HepG2 (cell line): Measurements from ENCODE around the gene CAPS. TPM values are rescaled to one million over a fixed set of nuclear protein-coding genes. Genes with fewer than 3 reads are reported as not detected.

Experiments
- ARID2 ChIP-seq: sonication (generic); formaldehyde crosslinking; IDR thresholded peaks from 2 replicates; pipeline ENCODE4 v1.8.1; 2022; ENCODE audit warnings: mild to moderate bottlenecking, missing genetic modification reagents, borderline replicate concordance
- CSRNP2 ChIP-seq: sonication (generic); formaldehyde crosslinking; conservative IDR thresholded peaks from 2 replicates; pipeline ENCODE4 v1.8.0; 2022; ENCODE audit warnings: low read depth, missing genetic modification reagents
- FOSL2 ChIP-seq: sonication (generic); formaldehyde crosslinking; IDR thresholded peaks from 2 replicates; pipeline ENCODE4 v1.4.0; 2020; ENCODE audit warnings: missing genetic modification reagents
- FOXM1 ChIP-seq: sonication (generic); formaldehyde crosslinking; IDR thresholded peaks from 2 replicates; pipeline ENCODE4 v1.5.0; 2020; ENCODE audit warnings: missing genetic modification reagents
- HOXA7 ChIP-seq: sonication (generic); formaldehyde crosslinking; IDR thresholded peaks from 2 replicates; pipeline ENCODE4 v1.8.1; 2022; ENCODE audit warnings: mild to moderate bottlenecking, missing genetic modification reagents, moderate library complexity
- IKZF1 ChIP-seq: fragments of 450-650 bp; IDR thresholded peaks from 2 replicates; pipeline ENCODE4 v1.7.1; 2016
- LCORL ChIP-seq, 2 experiments: fragments of 450-650 bp in 1 of 2; sonication (generic) in 1 of 2; formaldehyde crosslinking in 1 of 2; IDR thresholded peaks; 2 replicates each; pipeline versions ENCODE4 v1.5.0 to v1.6.1; 2017 to 2020; ENCODE audit warnings: antibody characterized with exemption in 1 of 2, missing genetic modification reagents in 1 of 2
- NKX3-1 ChIP-seq: sonication (generic); formaldehyde crosslinking; IDR thresholded peaks from 2 replicates; pipeline ENCODE4 v1.5.0; 2020; ENCODE audit warnings: missing genetic modification reagents
- RORA ChIP-seq: sonication (generic); formaldehyde crosslinking; IDR thresholded peaks from 2 replicates; pipeline ENCODE4 v1.5.0; 2020; ENCODE audit warnings: mild to moderate bottlenecking, missing genetic modification reagents, moderate library complexity
- SMARCE1 ChIP-seq: fragments of 450-650 bp; IDR thresholded peaks from 2 replicates; pipeline ENCODE4 v1.6.1; 2017; ENCODE audit warnings: borderline replicate concordance
- SP1 ChIP-seq, 2 experiments: fragments of 450-650 bp in 1 of 2; sonication (generic) in 1 of 2; formaldehyde crosslinking in 1 of 2; IDR thresholded peaks; 2 replicates each; pipeline versions ENCODE4 v1.4.0 to v1.6.1; 2016 to 2020; ENCODE audit warnings: missing genetic modification reagents in 1 of 2
- ZMAT3 ChIP-seq: sonication (generic); formaldehyde crosslinking; conservative IDR thresholded peaks from 2 replicates; pipeline ENCODE4 v1.7.0; 2021; ENCODE audit warnings: missing genetic modification reagents
- ZNF383 ChIP-seq: sonication (generic); formaldehyde crosslinking; IDR thresholded peaks from 2 replicates; pipeline ENCODE4 v1.4.0; 2020; ENCODE audit warnings: missing genetic modification reagents, mild to moderate bottlenecking, borderline replicate concordance
- ZNF468 ChIP-seq: sonication (generic); formaldehyde crosslinking; IDR thresholded peaks from 2 replicates; pipeline ENCODE4 v1.8.0; 2022; ENCODE audit warnings: mild to moderate bottlenecking, moderate library complexity, missing genetic modification reagents
- ZNF512 ChIP-seq: sonication (generic); formaldehyde crosslinking; IDR thresholded peaks from 2 replicates; pipeline ENCODE4 v1.4.0; 2020; ENCODE audit warnings: mild to moderate bottlenecking, missing genetic modification reagents
- ZNF549 ChIP-seq: sonication (generic); formaldehyde crosslinking; IDR thresholded peaks from 2 replicates; pipeline ENCODE4 v1.5.0; 2020; ENCODE audit warnings: missing genetic modification reagents
- ZNF816 ChIP-seq: sonication (generic); formaldehyde crosslinking; IDR thresholded peaks from 2 replicates; pipeline ENCODE4 v1.8.0; 2022; ENCODE audit warnings: missing genetic modification reagents, mild to moderate bottlenecking, borderline replicate concordance
- ZNF839 ChIP-seq: sonication (generic); formaldehyde crosslinking; IDR thresholded peaks from 2 replicates; pipeline ENCODE4 v1.4.0; 2020; ENCODE audit warnings: missing genetic modification reagents, mild to moderate bottlenecking, borderline replicate concordance
- ZSCAN20 ChIP-seq: sonication (generic); formaldehyde crosslinking; IDR thresholded peaks from 2 replicates; pipeline ENCODE4 v1.4.0; 2020; ENCODE audit warnings: missing genetic modification reagents, mild to moderate bottlenecking, borderline replicate concordance
- polyA plus RNA-seq, 8 experiments: library from polyadenylated mRNA; depleted of rRNA in 3 of 8; stranded (reverse) in 7 of 8; unstranded in 1 of 8; fragments of >200 nt; fragmentation: Illumina TruSeq in 4 of 8; extraction: Trizol in 4 of 8; gene quantifications; 2 replicates each; pipeline versions ENCODE4 v1.2.1 to v1.2.3, GENCODE V29; 2011 to 2016; ENCODE audit warnings: low read depth in 4 of 8, missing spikeins in 1 of 8, mixed read lengths in 1 of 8; ENCODE audit not compliant: insufficient read depth in 1 of 8
- total RNA-seq, 5 experiments: library from RNA; depleted of rRNA; stranded (reverse); fragments of >200 nt; fragmentation: Illumina TruSeq; extraction: Trizol; gene quantifications; 2 replicates each; pipeline ENCODE4 v1.2.3, GENCODE V29; 2016; ENCODE audit warnings: low read depth in 1 of 5
- TF ChIP-seq, protein P1 (sequence below): sonication (generic); formaldehyde crosslinking; IDR thresholded peaks from 2 replicates; pipeline ENCODE4 v1.8.0; 2022; ENCODE audit warnings: mild to moderate bottlenecking, missing genetic modification reagents; ENCODE audit not compliant: insufficient replicate concordance
- TF ChIP-seq, protein P2 (sequence below): sonication (generic); formaldehyde crosslinking; IDR thresholded peaks from 2 replicates; pipeline ENCODE4 v1.5.1; 2020; ENCODE audit warnings: missing genetic modification reagents, mild to moderate bottlenecking, borderline replicate concordance
- TF ChIP-seq, protein P3 (sequence below): sonication (generic); formaldehyde crosslinking; IDR thresholded peaks from 2 replicates; pipeline ENCODE4 v1.5.0; 2020; ENCODE audit warnings: missing genetic modification reagents, mild to moderate bottlenecking, borderline replicate concordance

Gene CAPS
- total and polyA plus RNA-seq, 2 of the 13 experiments (the other 11 are each of a cell fraction or from before 2014, with no cell fraction given): 3.1 TPM

DNA sequence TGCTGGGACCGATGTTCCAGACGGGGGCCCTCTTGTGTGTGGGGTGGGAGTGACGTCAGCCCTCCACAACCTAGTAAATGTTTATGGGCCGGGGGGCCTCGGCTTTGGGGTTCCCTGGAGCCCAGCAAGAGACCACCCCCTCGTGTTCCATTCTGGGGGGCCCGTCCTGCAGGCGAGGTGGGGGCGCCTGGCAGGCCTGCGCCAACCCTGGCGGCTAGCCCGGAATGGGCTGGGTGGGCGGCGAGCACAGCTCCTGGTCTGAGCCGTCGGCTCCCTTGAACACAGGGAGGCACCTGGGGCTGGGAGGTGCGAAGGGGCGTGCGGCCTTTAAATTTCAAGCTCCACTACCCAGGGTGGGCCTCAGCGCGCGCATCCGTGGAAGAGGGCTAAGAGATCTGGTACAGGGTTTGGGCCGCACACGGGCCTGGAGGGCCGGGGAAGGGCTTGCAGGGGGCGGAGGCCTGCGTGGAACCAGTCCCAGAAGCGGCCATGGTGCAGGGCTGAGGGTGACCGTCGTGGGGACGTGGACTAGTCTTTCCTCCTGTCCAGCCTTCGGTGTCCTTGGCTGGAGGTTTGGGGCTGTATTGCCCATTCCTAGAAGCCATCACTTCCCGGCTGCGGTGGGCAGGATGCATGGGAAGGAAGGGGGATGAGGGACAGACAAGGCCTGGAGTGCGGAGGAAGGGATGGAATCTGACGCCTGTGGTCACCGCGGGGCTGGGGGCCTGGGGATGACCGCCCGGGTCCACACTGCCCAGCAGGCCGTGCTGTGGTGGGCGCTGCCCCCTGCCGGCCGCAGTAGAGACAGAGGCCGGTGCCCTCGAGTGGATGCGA is 21.9 kb upstream of the CAPS start (continued):
- no peak for TF ChIP-seq ARID2
- TF ChIP-seq HOXA7: no peak
- TF ChIP-seq, protein P1, sequence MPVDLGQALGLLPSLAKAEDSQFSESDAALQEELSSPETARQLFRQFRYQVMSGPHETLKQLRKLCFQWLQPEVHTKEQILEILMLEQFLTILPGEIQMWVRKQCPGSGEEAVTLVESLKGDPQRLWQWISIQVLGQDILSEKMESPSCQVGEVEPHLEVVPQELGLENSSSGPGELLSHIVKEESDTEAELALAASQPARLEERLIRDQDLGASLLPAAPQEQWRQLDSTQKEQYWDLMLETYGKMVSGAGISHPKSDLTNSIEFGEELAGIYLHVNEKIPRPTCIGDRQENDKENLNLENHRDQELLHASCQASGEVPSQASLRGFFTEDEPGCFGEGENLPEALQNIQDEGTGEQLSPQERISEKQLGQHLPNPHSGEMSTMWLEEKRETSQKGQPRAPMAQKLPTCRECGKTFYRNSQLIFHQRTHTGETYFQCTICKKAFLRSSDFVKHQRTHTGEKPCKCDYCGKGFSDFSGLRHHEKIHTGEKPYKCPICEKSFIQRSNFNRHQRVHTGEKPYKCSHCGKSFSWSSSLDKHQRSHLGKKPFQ (CRISPR knock-in tag): no peak
- TF ChIP-seq SMARCE1: no peak
- TF ChIP-seq NKX3-1 (CRISPR knock-in tag): no peak
- TF ChIP-seq FOXM1 (CRISPR knock-in tag): no peak
- TF ChIP-seq FOSL2 (CRISPR knock-in tag): peak; percentile 29; the same call in 1 of the 2 replicates
- no peak for TF ChIP-seq CSRNP2
- TF ChIP-seq LCORL (IDR thresholded peaks at IDR 0.05): no peak
- TF ChIP-seq LCORL (CRISPR knock-in tag; IDR thresholded peaks at IDR 0.05): peak; percentile 74
- TF ChIP-seq ZNF468 (CRISPR knock-in tag): no peak
- TF ChIP-seq, protein P2, sequence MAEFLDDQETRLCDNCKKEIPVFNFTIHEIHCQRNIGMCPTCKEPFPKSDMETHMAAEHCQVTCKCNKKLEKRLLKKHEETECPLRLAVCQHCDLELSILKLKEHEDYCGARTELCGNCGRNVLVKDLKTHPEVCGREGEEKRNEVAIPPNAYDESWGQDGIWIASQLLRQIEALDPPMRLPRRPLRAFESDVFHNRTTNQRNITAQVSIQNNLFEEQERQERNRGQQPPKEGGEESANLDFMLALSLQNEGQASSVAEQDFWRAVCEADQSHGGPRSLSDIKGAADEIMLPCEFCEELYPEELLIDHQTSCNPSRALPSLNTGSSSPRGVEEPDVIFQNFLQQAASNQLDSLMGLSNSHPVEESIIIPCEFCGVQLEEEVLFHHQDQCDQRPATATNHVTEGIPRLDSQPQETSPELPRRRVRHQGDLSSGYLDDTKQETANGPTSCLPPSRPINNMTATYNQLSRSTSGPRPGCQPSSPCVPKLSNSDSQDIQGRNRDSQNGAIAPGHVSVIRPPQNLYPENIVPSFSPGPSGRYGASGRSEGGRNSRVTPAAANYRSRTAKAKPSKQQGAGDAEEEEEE (CRISPR knock-in tag): no peak; the same call in 1 of the 2 replicates
- TF ChIP-seq RORA (CRISPR knock-in tag): no peak
- TF ChIP-seq IKZF1: no peak
- no peak for TF ChIP-seq ZNF383 (CRISPR knock-in tag)
- TF ChIP-seq SP1 (IDR thresholded peaks at IDR 0.05): no peak
- no peak for TF ChIP-seq SP1 (CRISPR knock-in tag; IDR thresholded peaks at IDR 0.05)
- no peak for TF ChIP-seq ZSCAN20 (CRISPR knock-in tag)
- no peak for TF ChIP-seq ZNF512 (CRISPR knock-in tag)
- TF ChIP-seq ZNF839 (CRISPR knock-in tag): no peak
- TF ChIP-seq, protein P3, sequence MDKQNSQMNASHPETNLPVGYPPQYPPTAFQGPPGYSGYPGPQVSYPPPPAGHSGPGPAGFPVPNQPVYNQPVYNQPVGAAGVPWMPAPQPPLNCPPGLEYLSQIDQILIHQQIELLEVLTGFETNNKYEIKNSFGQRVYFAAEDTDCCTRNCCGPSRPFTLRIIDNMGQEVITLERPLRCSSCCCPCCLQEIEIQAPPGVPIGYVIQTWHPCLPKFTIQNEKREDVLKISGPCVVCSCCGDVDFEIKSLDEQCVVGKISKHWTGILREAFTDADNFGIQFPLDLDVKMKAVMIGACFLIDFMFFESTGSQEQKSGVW: no peak
- no peak for TF ChIP-seq ZNF816 (CRISPR knock-in tag)
- TF ChIP-seq ZNF549: no peak
- TF ChIP-seq ZMAT3 (CRISPR knock-in tag): peak; percentile 60; the same call in 1 of the 2 replicates
